ENCODE measurements around the gene ZBTB48.

ZBTB48 gene

DNA sequence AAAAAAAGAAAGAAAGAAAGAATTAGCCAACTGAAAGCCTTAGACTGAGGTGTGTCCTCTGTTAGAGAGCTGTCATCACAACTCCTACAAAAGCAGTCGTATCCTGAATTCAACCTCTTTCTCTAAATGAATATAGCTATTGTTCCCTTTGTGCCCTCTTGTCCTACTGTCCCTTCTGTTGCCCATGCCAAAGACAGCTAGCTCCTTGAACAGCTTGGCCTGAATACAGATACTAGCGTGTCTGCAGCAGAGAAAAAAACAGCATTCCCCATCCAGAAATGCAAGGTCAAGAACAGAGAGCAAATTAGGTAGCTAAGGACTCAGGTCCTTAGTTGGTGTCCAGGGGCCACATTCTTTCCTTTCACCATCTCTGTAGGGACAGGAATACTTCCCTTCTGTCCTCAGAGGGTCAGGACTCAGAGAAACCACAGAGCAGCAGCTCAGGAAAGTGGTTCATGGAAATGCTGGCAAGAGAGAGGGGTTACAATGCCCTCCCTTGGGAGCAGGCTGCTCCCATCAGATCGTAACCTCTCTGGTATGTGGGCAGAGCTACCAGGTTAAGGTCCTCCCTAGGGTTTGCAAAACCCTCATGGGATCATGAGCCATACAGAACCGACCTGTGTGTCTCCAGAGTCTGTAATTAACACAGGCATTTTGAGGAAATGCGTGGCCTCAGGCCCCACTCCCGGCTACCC, 1.8 kb upstream of the ZBTB48 start:
- TF ChIP-seq, protein P1, sequence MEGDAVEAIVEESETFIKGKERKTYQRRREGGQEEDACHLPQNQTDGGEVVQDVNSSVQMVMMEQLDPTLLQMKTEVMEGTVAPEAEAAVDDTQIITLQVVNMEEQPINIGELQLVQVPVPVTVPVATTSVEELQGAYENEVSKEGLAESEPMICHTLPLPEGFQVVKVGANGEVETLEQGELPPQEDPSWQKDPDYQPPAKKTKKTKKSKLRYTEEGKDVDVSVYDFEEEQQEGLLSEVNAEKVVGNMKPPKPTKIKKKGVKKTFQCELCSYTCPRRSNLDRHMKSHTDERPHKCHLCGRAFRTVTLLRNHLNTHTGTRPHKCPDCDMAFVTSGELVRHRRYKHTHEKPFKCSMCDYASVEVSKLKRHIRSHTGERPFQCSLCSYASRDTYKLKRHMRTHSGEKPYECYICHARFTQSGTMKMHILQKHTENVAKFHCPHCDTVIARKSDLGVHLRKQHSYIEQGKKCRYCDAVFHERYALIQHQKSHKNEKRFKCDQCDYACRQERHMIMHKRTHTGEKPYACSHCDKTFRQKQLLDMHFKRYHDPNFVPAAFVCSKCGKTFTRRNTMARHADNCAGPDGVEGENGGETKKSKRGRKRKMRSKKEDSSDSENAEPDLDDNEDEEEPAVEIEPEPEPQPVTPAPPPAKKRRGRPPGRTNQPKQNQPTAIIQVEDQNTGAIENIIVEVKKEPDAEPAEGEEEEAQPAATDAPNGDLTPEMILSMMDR (IDR thresholded peaks at IDR 0.05) = no peak
- Histone ChIP-seq H3K9ac (no peak overlapping the region), H3K9me3 (ENCODE audit: control insufficient read depth, low read length) (no peaks in the 10 kb centered on the region), H3K27me3 (ENCODE audit: control insufficient read depth, insufficient read depth, low read length) (no peaks in the 10 kb centered on the region), H3K79me2 (peaks cover 4% of the 10 kb centered on the region), H3K4me1 (peaks cover 6% of the 10 kb centered on the region), H3K4me3 (ENCODE audit: low read depth, low read length) (no peak overlapping the region), H2AFZ (no peak overlapping the region), H3K27ac (no peak overlapping the region), H3K4me2 (ENCODE audit: low read length) (no peak overlapping the region), H3K36me3 (ENCODE audit: control insufficient read depth, insufficient read depth, low read length) (no peaks in the 10 kb centered on the region)

DNA sequence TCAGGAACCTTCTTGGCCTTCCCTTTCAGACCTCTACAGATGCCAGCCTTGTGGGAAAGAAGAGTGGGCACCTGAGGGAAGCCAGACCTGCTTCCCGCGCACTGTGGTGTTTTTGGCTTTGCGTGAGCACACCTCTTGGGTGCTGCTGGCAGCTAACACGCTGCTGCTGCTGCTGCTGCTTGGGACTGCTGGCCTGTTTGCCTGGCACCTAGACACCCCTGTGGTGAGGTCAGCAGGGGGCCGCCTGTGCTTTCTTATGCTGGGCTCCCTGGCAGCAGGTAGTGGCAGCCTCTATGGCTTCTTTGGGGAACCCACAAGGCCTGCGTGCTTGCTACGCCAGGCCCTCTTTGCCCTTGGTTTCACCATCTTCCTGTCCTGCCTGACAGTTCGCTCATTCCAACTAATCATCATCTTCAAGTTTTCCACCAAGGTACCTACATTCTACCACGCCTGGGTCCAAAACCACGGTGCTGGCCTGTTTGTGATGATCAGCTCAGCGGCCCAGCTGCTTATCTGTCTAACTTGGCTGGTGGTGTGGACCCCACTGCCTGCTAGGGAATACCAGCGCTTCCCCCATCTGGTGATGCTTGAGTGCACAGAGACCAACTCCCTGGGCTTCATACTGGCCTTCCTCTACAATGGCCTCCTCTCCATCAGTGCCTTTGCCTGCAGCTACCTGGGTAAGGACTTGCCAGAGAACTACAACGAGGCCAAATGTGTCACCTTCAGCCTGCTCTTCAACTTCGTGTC, 995 bp upstream of the ZBTB48 start:
- Histone ChIP-seq H3K4me2 (ENCODE audit: low read length) (peak overlapping the region; percentile 87), H3K36me3 (ENCODE audit: control insufficient read depth, insufficient read depth, low read length) (no peaks in the 10 kb centered on the region), H3K79me2 (peaks cover 4% of the 10 kb centered on the region), H3K9ac (no peak overlapping the region), H3K4me3 (ENCODE audit: low read depth, low read length) (peak overlapping the region; percentile 85), H3K4me1 (peaks cover 6% of the 10 kb centered on the region), H3K27me3 (ENCODE audit: control insufficient read depth, insufficient read depth, low read length) (no peaks in the 10 kb centered on the region), H3K9me3 (ENCODE audit: control insufficient read depth, low read length) (no peaks in the 10 kb centered on the region), H2AFZ (peak overlapping the region; percentile 97), H3K27ac (peak overlapping the region; percentile 83)
- TF ChIP-seq, protein P1 (IDR thresholded peaks at IDR 0.05) = no peak

DNA sequence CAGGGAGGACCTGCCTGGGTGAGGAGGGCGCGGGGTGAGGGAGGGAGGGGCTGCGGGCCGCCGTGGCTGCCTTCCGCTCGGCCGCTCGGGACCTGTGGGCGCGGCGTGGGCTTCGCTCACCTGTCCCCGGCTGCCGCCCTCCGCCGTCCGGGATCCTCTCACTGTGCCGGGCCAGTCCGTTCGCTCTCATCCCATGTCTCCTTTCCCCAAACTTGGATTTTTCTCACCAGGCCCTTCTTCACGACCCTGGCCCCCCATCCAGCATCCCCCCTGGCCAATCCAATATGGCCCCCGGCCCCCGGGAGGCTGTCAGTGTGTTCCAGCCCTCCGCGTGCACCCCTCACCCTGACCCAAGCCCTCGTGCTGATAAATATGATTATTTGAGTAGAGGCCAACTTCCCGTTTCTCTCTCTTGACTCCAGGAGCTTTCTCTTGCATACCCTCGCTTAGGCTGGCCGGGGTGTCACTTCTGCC, 362 bp downstream of the ZBTB48 start:
- H3K9ac ChIP-seq = no peak overlapping the region
- peak overlapping the region; percentile 97 for H2AFZ ChIP-seq
- H3K27me3 ChIP-seq (ENCODE audit: control insufficient read depth, insufficient read depth, low read length) = no peaks in the 10 kb centered on the region
- peak overlapping the region; percentile 85 for H3K4me3 ChIP-seq (ENCODE audit: low read depth, low read length)
- peaks cover 4% of the 10 kb centered on the region for H3K79me2 ChIP-seq
- no peaks in the 10 kb centered on the region for H3K36me3 ChIP-seq (ENCODE audit: control insufficient read depth, insufficient read depth, low read length)
- TF ChIP-seq, protein P1 (IDR thresholded peaks at IDR 0.05) = no peak
- peak overlapping the region; percentile 87 for H3K4me2 ChIP-seq (ENCODE audit: low read length)
- H3K9me3 ChIP-seq (ENCODE audit: control insufficient read depth, low read length) = no peaks in the 10 kb centered on the region
- peaks cover 8% of the 10 kb centered on the region for H3K4me1 ChIP-seq
- peak overlapping the region; percentile 83 for H3K27ac ChIP-seq

DNA sequence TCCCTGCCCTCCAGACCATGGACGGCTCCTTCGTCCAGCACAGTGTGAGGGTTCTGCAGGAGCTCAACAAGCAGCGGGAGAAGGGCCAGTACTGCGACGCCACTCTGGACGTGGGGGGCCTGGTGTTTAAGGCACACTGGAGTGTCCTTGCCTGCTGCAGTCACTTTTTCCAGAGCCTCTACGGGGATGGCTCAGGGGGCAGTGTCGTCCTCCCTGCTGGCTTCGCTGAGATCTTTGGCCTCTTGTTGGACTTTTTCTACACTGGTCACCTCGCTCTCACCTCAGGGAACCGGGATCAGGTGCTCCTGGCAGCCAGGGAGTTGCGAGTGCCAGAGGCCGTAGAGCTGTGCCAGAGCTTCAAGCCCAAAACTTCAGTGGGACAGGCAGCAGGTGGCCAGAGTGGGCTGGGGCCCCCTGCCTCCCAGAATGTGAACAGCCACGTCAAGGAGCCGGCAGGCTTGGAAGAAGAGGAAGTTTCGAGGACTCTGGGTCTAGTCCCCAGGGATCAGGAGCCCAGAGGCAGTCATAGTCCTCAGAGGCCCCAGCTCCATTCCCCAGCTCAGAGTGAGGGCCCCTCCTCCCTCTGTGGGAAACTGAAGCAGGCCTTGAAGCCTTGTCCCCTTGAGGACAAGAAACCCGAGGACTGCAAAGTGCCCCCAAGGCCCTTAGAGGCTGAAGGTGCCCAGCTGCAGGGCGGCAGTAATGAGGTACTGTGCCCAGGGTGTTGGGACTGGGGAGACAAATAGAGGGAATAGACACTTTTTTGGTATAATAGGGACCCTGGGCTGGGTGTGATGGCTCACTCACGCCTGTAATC, 1.0 kb downstream of the ZBTB48 start:
- Histone ChIP-seq H2AFZ (peak overlapping the region; percentile 97), H3K4me3 (ENCODE audit: low read depth, low read length) (peak overlapping the region; percentile 85), H3K9ac (no peak overlapping the region), H3K9me3 (ENCODE audit: control insufficient read depth, low read length) (no peaks in the 10 kb centered on the region), H3K4me1 (peaks cover 8% of the 10 kb centered on the region), H3K27me3 (ENCODE audit: control insufficient read depth, insufficient read depth, low read length) (no peaks in the 10 kb centered on the region), H3K36me3 (ENCODE audit: control insufficient read depth, insufficient read depth, low read length) (no peaks in the 10 kb centered on the region), H3K79me2 (peaks cover 4% of the 10 kb centered on the region), H3K27ac (peak overlapping the region; percentile 83), H3K4me2 (ENCODE audit: low read length) (peak overlapping the region; percentile 87)
- TF ChIP-seq, protein P1 (IDR thresholded peaks at IDR 0.05) = no peak

All from parathyroid adenoma (tissue), 2 donors.